PC-3 (cell line): ENCODE data around the gene RXRB. TPM values are rescaled to one million over a fixed set of nuclear protein-coding genes. Genes with fewer than 3 reads are reported as not detected.

Experiments used
- ATAC-seq: fragments of 200-7000 bp; cut with Tn5 transposase; 2 replicates; pipeline ENCODE4 v1.9.1; 2020; ENCODE audit warnings: mild to moderate bottlenecking, moderate library complexity
- BruUV-seq: library from RNA; stranded (reverse); fragments of 400-500 nt; replicated peaks from 2 replicates; lab custom pipeline; 2021; lab: Mats Ljungman, UMichigan
- CTCF ChIA-PET: fragments of 300-600 bp; sonication (Branson Sonifier 250); formaldehyde crosslinking; loops from one replicate; lab custom pipeline; 2022; ENCODE audit warnings: antibody characterized with exemption; lab: Charles Lee
- POLR2A ChIA-PET: fragments of 300-600 bp; sonication (Branson Sonifier 250); formaldehyde crosslinking; loops from one replicate; lab custom pipeline; 2022; ENCODE audit warnings: antibody characterized with exemption; ENCODE audit not compliant: unreplicated experiment; lab: Charles Lee
- DNase-seq: peaks from one replicate; pipeline ENCODE4 v3.0.0-alpha.2; 2015
- H2AFZ ChIP-seq: fragments of 300-600 bp; sonication (generic); 2 replicates; pipeline ENCODE4 v1.6.0; 2016; ENCODE audit warnings: antibody characterized with exemption, low read length
- H3F3A ChIP-seq: fragments of 300-600 bp; sonication (generic); one replicate; pipeline ENCODE4 v1.6.0; 2017; ENCODE audit warnings: antibody characterized with exemption, low read length, control low read depth, mild to moderate bottlenecking; ENCODE audit not compliant: unreplicated experiment
- H3K27ac ChIP-seq: fragments of 300-600 bp; sonication (generic); 2 replicates; pipeline ENCODE4 v1.5.1; 2016; ENCODE audit warnings: mild to moderate bottlenecking, low read length
- H3K27me3 ChIP-seq: fragments of 300-600 bp; sonication (generic); 2 replicates; pipeline ENCODE4 v1.6.1; 2016; ENCODE audit warnings: low read length, mixed read lengths
- H3K36me3 ChIP-seq: fragments of 300-600 bp; sonication (generic); 2 replicates; pipeline ENCODE4 v1.6.1; 2016; ENCODE audit warnings: low read depth, mixed run types, low read length, mixed read lengths
- H3K4me1 ChIP-seq: fragments of 300-600 bp; sonication (generic); 2 replicates; pipeline ENCODE4 v1.5.1; 2016; ENCODE audit warnings: low read length; ENCODE audit not compliant: insufficient read depth
- H3K4me2 ChIP-seq: fragments of 300-600 bp; sonication (generic); 2 replicates; pipeline ENCODE4 v1.6.0; 2016; ENCODE audit warnings: low read length
- H3K4me3 ChIP-seq: fragments of 300-600 bp; sonication (generic); 2 replicates; pipeline ENCODE4 v1.5.1; 2016; ENCODE audit warnings: mild to moderate bottlenecking, low read length, mixed read lengths
- H3K79me2 ChIP-seq: fragments of 300-600 bp; sonication (generic); 2 replicates; pipeline ENCODE4 v1.6.1; 2017; ENCODE audit warnings: low read length, mixed read lengths
- H3K9ac ChIP-seq: fragments of 300-600 bp; sonication (generic); 2 replicates; pipeline ENCODE4 v1.6.0; 2016; ENCODE audit warnings: mild to moderate bottlenecking, low read length
- H3K9me2 ChIP-seq: fragments of 300-600 bp; sonication (generic); replicated peaks from 2 replicates; pipeline ENCODE4 v1.6.1; 2016; ENCODE audit warnings: mixed run types, low read length, mixed read lengths
- H3K9me3 ChIP-seq: fragments of 300-600 bp; sonication (generic); 2 replicates; pipeline ENCODE4 v1.6.1; 2016; ENCODE audit warnings: low read length, mixed read lengths
- H4K20me1 ChIP-seq: fragments of 300-600 bp; sonication (generic); 2 replicates; pipeline ENCODE4 v1.6.1; 2016; ENCODE audit warnings: low read length, mixed read lengths
- CTCF ChIP-seq: fragments of 300-600 bp; sonication (generic); conservative IDR thresholded peaks from 2 replicates; pipeline ENCODE4 v1.5.1; 2017; ENCODE audit warnings: antibody characterized with exemption, low read depth, mild to moderate bottlenecking, low read length
- EZH2 ChIP-seq: fragments of 300-600 bp; sonication (generic); IDR thresholded peaks from one replicate; pipeline ENCODE4 v1.6.1; 2017; ENCODE audit warnings: antibody characterized with exemption, mild to moderate bottlenecking, low read length; ENCODE audit not compliant: unreplicated experiment
- EZH2phosphoT487 ChIP-seq: fragments of 300-600 bp; sonication (generic); IDR thresholded peaks from 2 replicates; pipeline ENCODE4 v1.6.1; 2018; ENCODE audit warnings: mild to moderate bottlenecking, antibody characterized with exemption, low read length, borderline replicate concordance
- intact Hi-C: fragments of 100-400 bp; cut with micrococcal nuclease; formaldehyde crosslinking; loops from 2 replicates; pipeline ENCODE4 v1.9.0; 2023
- total RNA-seq: library from RNA; depleted of rRNA; stranded (reverse); fragments of >200 nt; gene quantifications from 2 replicates; pipeline ENCODE4 v1.2.3, GENCODE V29; 2014

RXRB gene
- total RNA-seq, 1 experiment from 2014 or later: 24.0 TPM

GRCh38 chr6:33156964-33157363 is 43.5 kb downstream of the RXRB start:
- TF ChIP-seq CTCF (no peak), EZH2 (no peak), EZH2phosphoT487 (no peak)
- no peak overlapping the region for H2AFZ ChIP-seq
- no peaks in the 10 kb centered on the region for H3K27me3 ChIP-seq
- no peak overlapping the region for H3K27ac ChIP-seq
- H3K4me3 ChIP-seq: no peak overlapping the region
- no TSS peak for BruUV-seq
- ChIA-PET CTCF (no interaction called here), POLR2A (no interaction called here)
- no peaks in the 10 kb centered on the region for H4K20me1 ChIP-seq
- H3F3A ChIP-seq: no peaks in the 10 kb centered on the region
- no peaks in the 10 kb centered on the region for H3K36me3 ChIP-seq
- no peak overlapping the region for H3K9ac ChIP-seq
- peaks cover 13% of the 10 kb centered on the region for H3K4me1 ChIP-seq
- H3K79me2 ChIP-seq: no peaks in the 10 kb centered on the region
- no peak for DNase-seq
- no peaks in the 10 kb centered on the region for H3K9me2 ChIP-seq
- ATAC-seq: no peak
- H3K4me2 ChIP-seq: no peak overlapping the region
- H3K9me3 ChIP-seq: no peaks in the 10 kb centered on the region
- intact Hi-C loops: no loop called here

GRCh38 chr6:33156561-33156960 is 43.9 kb downstream of the RXRB start:
- DNase-seq (no peak), ATAC-seq (no peak)
- H3K79me2 ChIP-seq: no peaks in the 10 kb centered on the region
- no peaks in the 10 kb centered on the region for H3K27me3 ChIP-seq
- CTCF ChIA-PET: no interaction called here
- TF ChIP-seq EZH2 (no peak), EZH2phosphoT487 (no peak), CTCF (no peak)
- H3K36me3 ChIP-seq: no peaks in the 10 kb centered on the region
- H3K4me3 ChIP-seq: no peak overlapping the region
- H3K9ac ChIP-seq: no peak overlapping the region
- H3K27ac ChIP-seq: no peak overlapping the region
- no peak overlapping the region for H3K4me2 ChIP-seq
- peaks cover 10% of the 10 kb centered on the region for H3K4me1 ChIP-seq
- no peak overlapping the region for H2AFZ ChIP-seq
- no peaks in the 10 kb centered on the region for H4K20me1 ChIP-seq
- no peaks in the 10 kb centered on the region for H3F3A ChIP-seq
- BruUV-seq: no TSS peak
- no peaks in the 10 kb centered on the region for H3K9me2 ChIP-seq
- POLR2A ChIA-PET: no interaction called here
- H3K9me3 ChIP-seq: no peaks in the 10 kb centered on the region; the same call in 1 of the 2 replicates
- intact Hi-C loops: no loop called here

GRCh38 chr6:33154349-33154748 is 46.1 kb downstream of the RXRB start:
- intact Hi-C loops: no loop called here
- no TSS peak for BruUV-seq
- Histone ChIP-seq H3K36me3 (no peaks in the 10 kb centered on the region), H2AFZ (no peak overlapping the region), H3K27ac (no peak overlapping the region), H3K4me3 (no peak overlapping the region), H3K9me3 (peaks cover 6% of the 10 kb centered on the region; the same call in 1 of the 2 replicates), H3F3A (no peaks in the 10 kb centered on the region), H3K79me2 (no peaks in the 10 kb centered on the region), H3K9ac (no peak overlapping the region), H3K4me2 (no peak overlapping the region), H3K4me1 (no peaks in the 10 kb centered on the region), H3K9me2 (no peaks in the 10 kb centered on the region), H3K27me3 (peaks cover 11% of the 10 kb centered on the region), H4K20me1 (no peaks in the 10 kb centered on the region)
- CTCF ChIA-PET: no interaction called here
- POLR2A ChIA-PET: no interaction called here
- DNase-seq (no peak), ATAC-seq (no peak)
- TF ChIP-seq EZH2 (no peak), CTCF (no peak), EZH2phosphoT487 (no peak)
